OCI-LY3 (cell line): Measurements from ENCODE around the gene ALDH3A1.

ENCODE experiments used
- H2AFZ ChIP-seq: fragments of 200-600, 300-600 bp; shearing (Covaris generic); 2 replicates; pipeline ENCODE4 v1.6.0; 2014; ENCODE audit warnings: antibody characterized with exemption, low read depth, low read length
- H3K27ac ChIP-seq: fragments of 200-600, 300-600 bp; sonication (generic); 2 replicates; pipeline ENCODE4 v1.5.1; 2014; ENCODE audit warnings: mild to moderate bottlenecking, low read length, moderate library complexity, mixed read lengths
- H3K27me3 ChIP-seq: fragments of 200-600, 300-600 bp; sonication (generic); 2 replicates; pipeline ENCODE4 v1.6.1; 2014; ENCODE audit warnings: low read depth, low read length, mixed read lengths
- H3K36me3 ChIP-seq: fragments of 200-600, 300-600 bp; sonication (generic); replicated peaks from 2 replicates; pipeline ENCODE3; 2014; ENCODE audit warnings: low read depth, low read length, mixed read lengths
- H3K4me1 ChIP-seq: fragments of 300-600, 200-600 bp; sonication (generic); 2 replicates; pipeline ENCODE4 v1.6.1; 2014; ENCODE audit warnings: low read length, mixed read lengths
- H3K4me2 ChIP-seq: fragments of 200-600, 300-600 bp; sonication (generic); 2 replicates; pipeline ENCODE4 v1.6.1; 2014; ENCODE audit warnings: low read length, mixed read lengths
- H3K4me3 ChIP-seq: fragments of 300-600, 200-600 bp; sonication (generic); 2 replicates; pipeline ENCODE4 v1.5.1; 2014; ENCODE audit warnings: antibody characterized with exemption, mild to moderate bottlenecking, low read length, moderate library complexity
- H3K79me2 ChIP-seq: fragments of 300-600, 200-600 bp; shearing (Covaris generic); 2 replicates; pipeline ENCODE4 v1.6.1; 2014; ENCODE audit warnings: mild to moderate bottlenecking, low read length, mixed read lengths
- H3K9ac ChIP-seq: fragments of 300-600, 200-600 bp; shearing (Covaris generic); 2 replicates; pipeline ENCODE4 v1.6.0; 2014; ENCODE audit warnings: mild to moderate bottlenecking, low read length, moderate library complexity
- H3K9me3 ChIP-seq: fragments of 200-600, 300-600 bp; shearing (Covaris generic); 2 replicates; pipeline ENCODE4 v1.6.1; 2014; ENCODE audit warnings: low read length, mixed read lengths; ENCODE audit not compliant: insufficient read depth
- H4K20me1 ChIP-seq: fragments of 200-600, 300-600 bp; sonication (generic); 2 replicates; pipeline ENCODE4 v1.6.1; 2016; ENCODE audit warnings: low read length, mixed read lengths; ENCODE audit not compliant: insufficient read depth
- CTCF ChIP-seq: fragments of 200-600, 300-600 bp; sonication (generic); IDR thresholded peaks from 2 replicates; pipeline ENCODE4 v1.5.1; 2014; ENCODE audit warnings: antibody characterized with exemption, low read length, low read depth
- EZH2phosphoT487 ChIP-seq: fragments of 200-600 bp; shearing (Covaris generic); IDR thresholded peaks from 2 replicates; pipeline ENCODE4 v1.6.1; 2018; ENCODE audit warnings: antibody characterized with exemption, mixed run types, low read depth

Gene ALDH3A1

GRCh38 chr17:19747829-19748806 is at the start of gene ALDH3A1:
TSS of gene ALDH3A1 (minus strand) at chr17:19748298. CDS start at chr17:19745129, 3,169 bp downstream.
- Histone ChIP-seq H3K79me2 (no peaks in the 10 kb centered on the region), H3K9me3 (no peaks in the 10 kb centered on the region), H3K27me3 (no peaks in the 10 kb centered on the region), H4K20me1 (no peaks in the 10 kb centered on the region), H2AFZ (no peak within 1 kb of the TSS), H3K4me3 (no peak within 1 kb of the TSS), H3K36me3 (no peaks in the 10 kb centered on the region), H3K27ac (no peak within 1 kb of the TSS), H3K9ac (no peak within 1 kb of the TSS), H3K4me2 (no peak within 1 kb of the TSS), H3K4me1 (peaks cover 7% of the 10 kb centered on the region)
- TF ChIP-seq CTCF, result no peak

- no peaks in the 10 kb centered on the region for H3K36me3 ChIP-seq
These were observed 48.4 kb upstream of the ALDH3A1 start for GRCh38 chr17:19796457-19796856.

GRCh38 chr17:19791918-19792550 is 43.9 kb upstream of the ALDH3A1 start:
- Histone ChIP-seq H2AFZ (no peak overlapping the region), H3K79me2 (no peaks in the 10 kb centered on the region), H3K27ac (no peak overlapping the region), H3K4me2 (no peak overlapping the region), H3K9ac (no peak overlapping the region), H3K27me3 (no peaks in the 10 kb centered on the region), H4K20me1 (no peaks in the 10 kb centered on the region), H3K9me3 (no peaks in the 10 kb centered on the region), H3K36me3 (no peaks in the 10 kb centered on the region), H3K4me1 (no peaks in the 10 kb centered on the region), H3K4me3 (no peak overlapping the region)
- TF ChIP-seq CTCF, result no peak
- no peak for TF ChIP-seq EZH2phosphoT487

More at GRCh38 chr17:19796457-19796856, 48.4 kb upstream of the ALDH3A1 start:
- Histone ChIP-seq H3K4me2 (no peak overlapping the region), H3K4me1 (no peaks in the 10 kb centered on the region), H4K20me1 (no peaks in the 10 kb centered on the region), H3K27ac (no peak overlapping the region), H3K4me3 (no peak overlapping the region), H3K27me3 (no peaks in the 10 kb centered on the region), H3K79me2 (no peaks in the 10 kb centered on the region), H2AFZ (no peak overlapping the region), H3K9ac (no peak overlapping the region), H3K9me3 (no peaks in the 10 kb centered on the region)
- TF ChIP-seq EZH2phosphoT487 (no peak), CTCF (no peak)

- no peak overlapping the region for H3K9ac ChIP-seq
- no peak for TF ChIP-seq EZH2phosphoT487
- TF ChIP-seq CTCF, result no peak
- no peak overlapping the region for H3K27ac ChIP-seq
- H3K27me3 ChIP-seq, result no peaks in the 10 kb centered on the region
- H3K36me3 ChIP-seq, result no peaks in the 10 kb centered on the region
- no peak overlapping the region for H3K4me2 ChIP-seq
- H3K4me3 ChIP-seq, result no peak overlapping the region
- no peak overlapping the region for H2AFZ ChIP-seq
- no peaks in the 10 kb centered on the region for H3K4me1 ChIP-seq
- no peaks in the 10 kb centered on the region for H3K9me3 ChIP-seq
- no peaks in the 10 kb centered on the region for H3K79me2 ChIP-seq
- no peaks in the 10 kb centered on the region for H4K20me1 ChIP-seq
These were observed 39.7 kb upstream of the ALDH3A1 start for GRCh38 chr17:19787733-19788357.
